ENCODE data around the gene DOP1B. TPM values are rescaled to one million over a fixed set of nuclear protein-coding genes. Genes with fewer than 3 reads are reported as not detected.
A peak's percentile ranks its signal among the peaks of the same experiment; 100 is the strongest.

DOP1B gene
- total RNA-seq, 1 experiment from 2014 or later: 8.7 TPM

- Histone ChIP-seq H3K23ac (ENCODE audit: insufficient read length, low read depth, low read length) (no peak overlapping the region), H2BK12ac (ENCODE audit: insufficient read length, low read depth, low read length) (no peak overlapping the region), H3K18ac (ENCODE audit: insufficient read length, low read depth, low read length) (no peak overlapping the region), H2AK5ac (ENCODE audit: insufficient read length, low read length) (no peak overlapping the region), H3K4me2 (ENCODE audit: insufficient read depth, insufficient read length, low read length) (no peak overlapping the region), H4K8ac (replicated peaks; ENCODE audit: insufficient read length, low read depth, low read length) (no peak overlapping the region), H2BK20ac (ENCODE audit: low read depth, low read length, poor library complexity, severe bottlenecking) (no peak overlapping the region), H3K23me2 (ENCODE audit: insufficient read length, low read depth, low read length, poor library complexity, severe bottlenecking) (no peaks in the 10 kb centered on the region), H2BK5ac (ENCODE audit: insufficient read length, low read length) (no peak overlapping the region), H2BK120ac (ENCODE audit: low read depth, low read length, poor library complexity, severe bottlenecking) (no peak overlapping the region), H3K79me1 (ENCODE audit: insufficient read depth, low read depth, low read length, poor library complexity, severe bottlenecking) (no peaks in the 10 kb centered on the region), H3K4ac (ENCODE audit: low read depth, low read length) (no peak overlapping the region), H4K5ac (ENCODE audit: insufficient read length, low read depth, low read length) (no peak overlapping the region), H2BK15ac (ENCODE audit: low read depth, low read length) (no peak overlapping the region), H3K56ac (ENCODE audit: insufficient read length, low read depth, low read length) (no peak overlapping the region), H2AFZ (ENCODE audit: low read length) (no peak overlapping the region), H3K14ac (ENCODE audit: insufficient read depth, low read length) (no peak overlapping the region), H3K9ac (ENCODE audit: extremely low read depth, insufficient read length, low read length) (no peak overlapping the region), H3K79me2 (ENCODE audit: insufficient read depth, low read length) (no peaks in the 10 kb centered on the region), H3T11ph (ENCODE audit: low read length) (no peak overlapping the region), H3K27ac (ENCODE audit: insufficient read length, low read depth, low read length) (no peak overlapping the region), H3K9me3 (ENCODE audit: control insufficient read depth, low read depth, low read length) (no peaks in the 10 kb centered on the region), H4K20me1 (ENCODE audit: control insufficient read depth, insufficient read depth, insufficient read length) (no peaks in the 10 kb centered on the region), H3K27me3 (ENCODE audit: insufficient read depth, low read length) (no peaks in the 10 kb centered on the region), H4K91ac (ENCODE audit: insufficient read length, low read depth, low read length) (no peak overlapping the region), H3K4me1 (ENCODE audit: insufficient read depth, low read length) (peaks cover 3% of the 10 kb centered on the region; the same call in 1 of the 2 replicates)
- H3K9me3 Mint-ChIP-seq: no peaks in the 10 kb centered on the region
- H3K36me3 Mint-ChIP-seq (ENCODE audit: insufficient read depth in 1 of 3, low read depth in 3 of 3): peaks cover 6 to 25% (median 24%) of the 10 kb centered on the region in 3 experiments; a peak in 6 of 7 replicates
- no CpG with 5 or more reads among the region's 7 CpGs for WGBS (ENCODE audit: extremely low coverage, insufficient read length, low lambda C conversion rate)
- 0 out of 4 replicates have a peak, but pooled peaks cover 0 to 4% of the 10 kb centered on the region in 2 experiments for H3K4me1 Mint-ChIP-seq
- no peak overlapping the region for H3K4me3 Mint-ChIP-seq
- H3K27ac Mint-ChIP-seq: peak overlapping the region in 1 of 3 experiments; percentile 61; a peak in 1 of 7 replicates
- TF ChIP-seq CTCF (conservative IDR thresholded peaks at IDR 0.05): no peak
- no peaks in the 10 kb centered on the region for H3K27me3 Mint-ChIP-seq (ENCODE audit: low read depth)
- DNase-seq: peak; percentile 26
These were observed 10.1 kb downstream of the DOP1B start for GRCh38 chr21:36166705-36167104.
